Measurements from ENCODE around the gene CXCR4. TPM values are rescaled to one million over a fixed set of nuclear protein-coding genes. Genes with fewer than 3 reads are reported as not detected.

CXCR4 gene
- total RNA-seq, 1 experiment from 2014 or later, result 1.3 TPM

GRCh38 chr2:136134126-136134525, 16.2 kb upstream of the CXCR4 start:
- Mint-ChIP-seq H3K9me3 (no peaks in the 10 kb centered on the region), H3K4me1 (peaks cover 3% of the 10 kb centered on the region; the same call in 1 of the 2 replicates), H3K4me3 (no peak overlapping the region), H3K27ac (no peak overlapping the region), H3K36me3 (no peaks in the 10 kb centered on the region), H3K27me3 (ENCODE audit: low read depth) (no peaks in the 10 kb centered on the region)
- ATAC-seq (no peak), DNase-seq (ENCODE audit: low spot score) (no peak)
- CTCF ChIA-PET, result no interaction called here
- POLR2A ChIA-PET, result interaction anchor here (0.6 kb wide), 1 partner anchor 41 kb away, joined by 3 read pairs; no protein-coding TSS in a partner anchor
- TF ChIP-seq TCF7 (CRISPR knock-in tag; IDR thresholded peaks at IDR 0.05; ENCODE audit: low read depth), result no peak
- no peak for TF ChIP-seq ZNF512 (CRISPR knock-in tag; IDR thresholded peaks at IDR 0.05; ENCODE audit: borderline replicate concordance)
- no peak for TF ChIP-seq PREB (CRISPR knock-in tag; IDR thresholded peaks at IDR 0.05; ENCODE audit: borderline replicate concordance)
- TF ChIP-seq ZNF671 (CRISPR knock-in tag; IDR thresholded peaks at IDR 0.05), result no peak
- no peak for TF ChIP-seq GTF2I (CRISPR knock-in tag; conservative IDR thresholded peaks at IDR 0.05)
- TF ChIP-seq ZMAT4 (CRISPR knock-in tag; IDR thresholded peaks at IDR 0.05), result no peak
- TF ChIP-seq E2F1 (CRISPR knock-in tag; IDR thresholded peaks at IDR 0.05), result no peak
- no peak for TF ChIP-seq CDX4 (CRISPR knock-in tag; IDR thresholded peaks at IDR 0.05; ENCODE audit: borderline replicate concordance)
- TF ChIP-seq E2F4 (CRISPR knock-in tag; IDR thresholded peaks at IDR 0.05; ENCODE audit: borderline replicate concordance, low read depth), result no peak
- no peak for TF ChIP-seq ATF6 (CRISPR knock-in tag; IDR thresholded peaks at IDR 0.05)
- no peak for TF ChIP-seq FOXP4 (CRISPR knock-in tag; IDR thresholded peaks at IDR 0.05)
- TF ChIP-seq EMX1 (CRISPR knock-in tag; IDR thresholded peaks at IDR 0.05), result no peak
- no peak for TF ChIP-seq ZNF532 (CRISPR knock-in tag; IDR thresholded peaks at IDR 0.05; ENCODE audit: borderline replicate concordance)
- TF ChIP-seq GABPB1 (CRISPR knock-in tag; IDR thresholded peaks at IDR 0.05), result no peak
- no peak for TF ChIP-seq ZNF281 (CRISPR knock-in tag; IDR thresholded peaks at IDR 0.05)
- TF ChIP-seq ATF3 (CRISPR knock-in tag; conservative IDR thresholded peaks at IDR 0.05), result no peak
- TF ChIP-seq TEAD4 (CRISPR knock-in tag; IDR thresholded peaks at IDR 0.05), result no peak
- TF ChIP-seq ETV6 (CRISPR knock-in tag; IDR thresholded peaks at IDR 0.05), result no peak

All from WTC11 (cell line).